ENCODE results near the gene LAMA4.

The LAMA4 gene

DNA sequence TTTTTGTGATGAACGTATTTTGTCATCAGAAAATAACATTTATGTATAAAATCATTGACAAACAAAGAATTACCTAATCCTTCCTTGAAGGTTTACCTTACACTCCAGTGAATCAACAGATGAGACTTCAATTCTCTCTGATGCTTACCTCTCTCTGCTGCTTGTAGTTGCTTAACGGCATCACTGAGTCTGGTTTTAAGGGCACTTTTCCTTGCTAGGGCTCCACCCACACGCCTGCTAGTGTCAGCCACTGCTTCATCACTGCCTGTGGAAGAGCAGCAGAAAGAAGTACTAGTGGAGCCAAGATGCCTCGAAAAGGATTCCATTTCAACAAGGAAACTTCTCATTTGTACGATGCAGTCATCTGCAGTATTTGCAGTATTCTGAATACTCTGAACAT, 104.0 kb downstream of the LAMA4 start:
- Histone ChIP-seq H3K36me3 (ENCODE audit: insufficient read depth, low read length) (no peaks in the 10 kb centered on the region), H2AFZ (ENCODE audit: low read depth, low read length) (no peak overlapping the region), H3K27me3 (ENCODE audit: insufficient read depth, low read length) (no peaks in the 10 kb centered on the region)

DNA sequence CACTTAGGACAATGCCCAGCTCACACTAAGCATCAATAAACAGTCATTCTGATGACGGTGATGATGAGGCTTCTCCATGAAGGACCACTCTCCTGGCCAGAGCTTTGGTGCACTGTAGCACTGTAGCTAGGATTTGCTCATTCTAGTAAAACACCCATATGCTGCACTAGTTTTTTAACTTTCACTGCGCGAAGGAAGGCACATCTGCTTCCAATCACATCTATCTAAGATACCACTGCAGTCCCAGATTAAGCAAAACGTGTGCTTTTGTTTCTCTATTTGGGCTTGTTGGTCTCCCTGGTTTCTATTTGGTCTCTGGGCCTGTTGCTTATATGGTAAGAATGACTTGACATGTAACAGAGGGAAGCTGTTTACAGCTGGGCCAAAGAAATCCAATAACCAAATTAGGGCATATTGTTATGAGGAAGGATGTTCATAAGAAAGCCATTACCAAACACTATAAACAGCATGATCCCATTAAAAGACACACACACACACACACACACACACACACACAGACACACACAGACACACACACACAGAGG, 104.6 kb downstream of the LAMA4 start:
- H3K4me3 ChIP-seq (ENCODE audit: low read length): no peak overlapping the region
- H3K9me3 ChIP-seq (ENCODE audit: low read length): no peaks in the 10 kb centered on the region
- no peaks in the 10 kb centered on the region for H3K36me3 ChIP-seq (ENCODE audit: insufficient read depth, low read length)
- no peaks in the 10 kb centered on the region for H3K27me3 ChIP-seq (ENCODE audit: insufficient read depth, low read length)
- no peak overlapping the region for H2AFZ ChIP-seq (ENCODE audit: low read depth, low read length)
- H3K4me1 ChIP-seq (ENCODE audit: insufficient read depth, low read length): peaks cover 4% of the 10 kb centered on the region

More for the DNA sequence above, 104.0 kb downstream of the LAMA4 start:
- H3K4me1 ChIP-seq (ENCODE audit: insufficient read depth, low read length): peaks cover 4% of the 10 kb centered on the region
- H3K9me3 ChIP-seq (ENCODE audit: low read length): no peaks in the 10 kb centered on the region
- no peak overlapping the region for H3K4me3 ChIP-seq (ENCODE audit: low read length)

DNA sequence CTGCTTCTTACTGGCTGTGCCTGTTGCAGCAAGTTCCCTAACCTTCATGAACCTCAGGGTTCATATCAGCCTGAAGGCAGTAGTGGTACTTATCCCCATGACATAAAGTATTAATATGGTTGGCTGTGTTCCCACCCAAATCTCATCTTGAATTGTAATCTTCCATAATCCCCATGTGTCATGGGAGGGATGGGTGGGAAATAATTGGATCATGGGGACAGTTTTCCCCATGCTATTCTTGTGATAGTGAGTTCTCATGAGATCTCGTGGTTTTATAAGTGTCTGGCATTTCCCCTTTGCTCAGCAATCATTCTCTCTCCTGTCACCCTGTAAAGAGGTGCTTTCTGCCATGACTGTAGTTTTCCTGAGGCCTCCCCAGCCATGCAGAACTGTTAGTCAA, 105.1 kb downstream of the LAMA4 start:
- no peaks in the 10 kb centered on the region for H3K9me3 ChIP-seq (ENCODE audit: low read length)
- H3K27me3 ChIP-seq (ENCODE audit: insufficient read depth, low read length): no peaks in the 10 kb centered on the region
- H3K4me1 ChIP-seq (ENCODE audit: insufficient read depth, low read length): peaks cover 2% of the 10 kb centered on the region
- H3K4me3 ChIP-seq (ENCODE audit: low read length): no peak overlapping the region
- no peaks in the 10 kb centered on the region for H3K36me3 ChIP-seq (ENCODE audit: insufficient read depth, low read length)
- no peak overlapping the region for H2AFZ ChIP-seq (ENCODE audit: low read depth, low read length)

DNA sequence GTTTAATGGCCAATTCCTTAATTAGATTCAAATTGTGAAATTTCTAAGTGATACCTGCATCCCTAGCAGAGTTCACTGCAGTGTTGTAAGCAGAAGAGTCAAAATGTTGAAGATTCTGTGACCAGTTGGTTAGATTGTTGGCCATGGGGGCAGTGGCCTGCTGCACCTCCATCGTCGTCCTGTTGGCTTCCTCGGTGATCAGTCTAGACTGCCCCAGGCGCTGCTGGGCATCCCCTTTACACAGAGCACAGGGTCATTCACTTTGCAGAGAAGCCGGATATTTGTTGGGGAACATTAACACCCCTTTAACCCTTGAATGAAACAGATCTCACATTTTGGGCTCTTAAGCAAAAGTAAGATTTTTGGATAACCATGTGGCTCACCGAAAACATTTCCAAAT, 106.3 kb downstream of the LAMA4 start:
- Histone ChIP-seq H3K36me3 (ENCODE audit: insufficient read depth, low read length) (peaks cover 3% of the 10 kb centered on the region), H3K9me3 (ENCODE audit: low read length) (no peaks in the 10 kb centered on the region), H2AFZ (ENCODE audit: low read depth, low read length) (no peak overlapping the region), H3K4me1 (ENCODE audit: insufficient read depth, low read length) (no peaks in the 10 kb centered on the region), H3K4me3 (ENCODE audit: low read length) (no peak overlapping the region), H3K27me3 (ENCODE audit: insufficient read depth, low read length) (no peaks in the 10 kb centered on the region)

DNA sequence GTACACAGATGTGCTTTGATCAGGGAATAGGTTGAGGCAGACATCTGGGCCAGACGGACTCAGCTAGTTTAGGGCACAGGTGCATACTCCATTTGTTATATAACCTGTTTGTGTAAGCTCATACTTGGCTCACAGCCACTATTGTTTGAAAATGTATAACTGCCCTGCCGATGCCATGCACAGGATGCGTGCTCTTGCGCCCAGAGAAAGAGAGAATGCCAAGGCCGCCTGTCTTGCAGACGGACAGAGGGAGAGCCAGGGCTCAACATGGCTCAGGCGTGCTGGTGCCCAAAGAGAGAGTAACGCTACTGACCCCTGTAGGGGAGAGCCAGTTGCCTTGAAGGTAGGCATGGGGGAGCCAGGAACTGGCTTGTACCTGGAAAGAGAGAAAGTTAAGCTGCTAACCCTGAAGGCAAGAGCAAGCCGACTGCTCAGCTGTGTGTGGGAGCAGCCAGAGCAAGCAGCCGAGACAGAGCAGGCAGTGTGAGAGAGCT, 109.2 kb downstream of the LAMA4 start:
- Histone ChIP-seq H3K36me3 (ENCODE audit: insufficient read depth, low read length) (peaks cover 13% of the 10 kb centered on the region), H3K9me3 (ENCODE audit: low read length) (no peaks in the 10 kb centered on the region), H3K27me3 (ENCODE audit: insufficient read depth, low read length) (no peaks in the 10 kb centered on the region), H2AFZ (ENCODE audit: low read depth, low read length) (no peak overlapping the region), H3K4me3 (ENCODE audit: low read length) (no peak overlapping the region), H3K4me1 (ENCODE audit: insufficient read depth, low read length) (no peaks in the 10 kb centered on the region)

DNA sequence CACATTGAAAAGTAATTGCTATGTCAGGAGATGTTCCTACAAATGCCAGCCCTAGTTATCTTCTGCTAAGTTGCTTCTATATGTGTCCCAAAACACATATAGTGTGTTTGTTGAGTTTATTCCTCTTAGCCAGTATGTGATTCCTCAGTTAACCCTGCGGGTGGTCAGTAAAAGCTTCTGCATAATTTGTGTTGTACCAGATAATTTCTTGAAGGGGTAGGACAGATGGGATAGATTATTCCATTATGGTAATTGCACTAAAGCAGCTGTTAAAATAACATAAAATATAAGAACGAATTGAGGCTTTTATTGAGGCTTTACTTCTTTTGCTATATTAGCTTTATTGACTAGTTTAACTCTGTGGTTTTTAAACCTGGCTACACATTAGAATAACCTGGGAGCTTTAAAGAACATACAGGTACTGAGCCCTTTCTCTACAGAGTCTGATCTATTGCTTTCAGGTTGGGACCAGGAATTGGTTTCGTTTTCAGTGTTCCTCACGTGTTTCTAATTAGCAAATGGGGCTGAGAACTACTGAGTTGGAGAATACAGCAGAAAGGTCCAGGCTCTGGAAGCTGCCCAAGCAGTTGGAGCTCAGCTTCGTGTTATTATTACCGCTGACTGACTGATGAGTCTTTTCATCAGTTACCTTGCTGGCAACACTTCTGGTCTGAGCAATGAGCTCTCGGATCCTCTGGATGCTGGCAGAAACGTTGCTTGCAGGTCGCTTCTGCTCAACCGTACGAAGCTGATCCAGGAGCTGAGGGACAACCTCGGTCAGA, 110.0 kb downstream of the LAMA4 start:
- Histone ChIP-seq H2AFZ (ENCODE audit: low read depth, low read length) (no peak overlapping the region), H3K9me3 (ENCODE audit: low read length) (no peaks in the 10 kb centered on the region), H3K4me3 (ENCODE audit: low read length) (no peak overlapping the region), H3K27me3 (ENCODE audit: insufficient read depth, low read length) (no peaks in the 10 kb centered on the region), H3K36me3 (ENCODE audit: insufficient read depth, low read length) (peaks cover 13% of the 10 kb centered on the region), H3K4me1 (ENCODE audit: insufficient read depth, low read length) (no peaks in the 10 kb centered on the region)

DNA sequence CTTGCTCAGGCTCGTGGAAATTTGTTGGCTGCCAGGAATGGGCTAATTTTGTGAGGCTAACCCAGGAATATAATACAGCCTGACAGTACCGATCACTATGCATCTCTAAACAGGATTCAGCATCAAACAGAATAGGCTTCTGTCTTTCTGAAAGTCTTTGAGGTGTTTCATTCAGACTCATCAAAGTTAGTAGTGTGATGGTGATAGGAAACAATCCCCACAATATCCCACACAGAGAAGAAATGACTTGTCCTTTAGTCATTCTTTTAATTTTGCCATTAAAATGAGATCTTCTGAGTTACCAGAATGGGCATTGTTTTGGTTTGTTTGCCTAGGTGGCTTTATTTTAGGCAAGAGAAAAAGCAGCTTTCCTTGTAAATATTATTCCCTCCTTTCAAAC, 112.7 kb downstream of the LAMA4 start:
- H3K27me3 ChIP-seq (ENCODE audit: insufficient read depth, low read length): no peaks in the 10 kb centered on the region
- peaks cover 13% of the 10 kb centered on the region for H3K36me3 ChIP-seq (ENCODE audit: insufficient read depth, low read length)
- no peak overlapping the region for H3K4me3 ChIP-seq (ENCODE audit: low read length)
- H3K4me1 ChIP-seq (ENCODE audit: insufficient read depth, low read length): no peaks in the 10 kb centered on the region
- H2AFZ ChIP-seq (ENCODE audit: low read depth, low read length): no peak overlapping the region
- H3K9me3 ChIP-seq (ENCODE audit: low read length): no peaks in the 10 kb centered on the region

DNA sequence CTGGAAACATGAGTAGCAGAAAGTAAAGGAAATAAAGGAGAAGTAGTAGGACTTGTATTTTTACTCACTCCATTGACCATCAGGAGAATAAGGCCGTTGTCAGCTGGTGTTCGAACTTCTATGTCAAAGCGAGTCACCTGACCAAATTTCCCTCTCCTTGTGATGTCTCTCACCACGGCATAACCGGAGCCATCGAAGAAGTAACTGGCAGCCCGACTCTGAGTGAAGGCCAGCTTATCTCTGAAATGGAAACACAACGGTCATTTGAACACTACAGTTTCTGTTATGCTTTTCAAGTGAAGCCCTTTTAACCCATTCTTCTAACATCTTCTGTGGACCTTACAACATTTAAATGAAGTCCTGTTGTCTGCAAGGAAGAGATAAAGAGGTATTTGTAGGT, 115.3 kb downstream of the LAMA4 start:
- H3K4me1 ChIP-seq (ENCODE audit: insufficient read depth, low read length): no peaks in the 10 kb centered on the region
- no peak overlapping the region for H3K4me3 ChIP-seq (ENCODE audit: low read length)
- H3K9me3 ChIP-seq (ENCODE audit: low read length): no peaks in the 10 kb centered on the region
- H3K36me3 ChIP-seq (ENCODE audit: insufficient read depth, low read length): peaks cover 19% of the 10 kb centered on the region
- no peak overlapping the region for H2AFZ ChIP-seq (ENCODE audit: low read depth, low read length)
- H3K27me3 ChIP-seq (ENCODE audit: insufficient read depth, low read length): no peaks in the 10 kb centered on the region

DNA sequence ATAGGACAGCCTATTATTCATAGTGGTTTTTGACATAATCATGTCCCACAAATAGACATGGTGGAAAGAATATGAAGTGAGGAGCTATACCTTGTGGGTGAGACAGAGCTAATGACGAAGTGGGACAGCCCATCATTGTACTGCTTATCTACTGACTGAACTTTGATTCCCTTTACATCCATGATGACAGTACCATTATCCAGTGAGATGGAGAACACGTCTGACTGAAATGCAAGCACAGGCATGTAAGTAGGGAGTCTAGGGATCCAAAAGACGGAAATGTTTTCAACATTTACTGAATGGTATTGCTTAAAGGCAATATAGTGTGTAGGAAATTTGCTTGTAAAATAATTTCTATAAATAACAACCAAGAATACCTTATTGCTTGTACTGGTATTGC, 123.5 kb downstream of the LAMA4 start:
- H2AFZ ChIP-seq (ENCODE audit: low read depth, low read length): no peak overlapping the region
- no peaks in the 10 kb centered on the region for H3K27me3 ChIP-seq (ENCODE audit: insufficient read depth, low read length)
- no peak overlapping the region for H3K4me3 ChIP-seq (ENCODE audit: low read length)
- H3K9me3 ChIP-seq (ENCODE audit: low read length): no peaks in the 10 kb centered on the region
- H3K36me3 ChIP-seq (ENCODE audit: insufficient read depth, low read length): peaks cover 6% of the 10 kb centered on the region
- no peaks in the 10 kb centered on the region for H3K4me1 ChIP-seq (ENCODE audit: insufficient read depth, low read length)

DNA sequence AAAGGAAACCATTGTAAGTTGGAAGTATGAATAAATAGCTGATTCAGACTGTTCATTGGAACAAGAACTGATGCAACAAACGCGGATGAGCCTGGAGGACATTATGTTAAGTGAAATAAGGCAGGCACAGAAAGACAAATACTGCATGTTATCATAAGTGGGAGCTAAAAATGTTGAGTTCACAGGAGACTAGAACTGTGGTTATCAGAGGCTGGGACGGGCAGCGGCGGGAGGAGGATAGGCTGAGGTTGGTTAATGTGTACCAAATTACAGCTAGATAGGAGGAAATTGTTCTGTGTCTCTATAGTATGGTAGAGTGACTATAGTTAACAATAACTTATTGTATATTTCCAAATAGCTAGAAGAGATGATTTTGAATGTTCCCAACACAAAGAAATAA, 126.2 kb downstream of the LAMA4 start:
- Histone ChIP-seq H3K27me3 (ENCODE audit: insufficient read depth, low read length) (no peaks in the 10 kb centered on the region), H2AFZ (ENCODE audit: low read depth, low read length) (no peak overlapping the region), H3K4me1 (ENCODE audit: insufficient read depth, low read length) (no peaks in the 10 kb centered on the region), H3K9me3 (ENCODE audit: low read length) (no peaks in the 10 kb centered on the region), H3K36me3 (ENCODE audit: insufficient read depth, low read length) (no peaks in the 10 kb centered on the region), H3K4me3 (ENCODE audit: low read length) (no peak overlapping the region)

DNA sequence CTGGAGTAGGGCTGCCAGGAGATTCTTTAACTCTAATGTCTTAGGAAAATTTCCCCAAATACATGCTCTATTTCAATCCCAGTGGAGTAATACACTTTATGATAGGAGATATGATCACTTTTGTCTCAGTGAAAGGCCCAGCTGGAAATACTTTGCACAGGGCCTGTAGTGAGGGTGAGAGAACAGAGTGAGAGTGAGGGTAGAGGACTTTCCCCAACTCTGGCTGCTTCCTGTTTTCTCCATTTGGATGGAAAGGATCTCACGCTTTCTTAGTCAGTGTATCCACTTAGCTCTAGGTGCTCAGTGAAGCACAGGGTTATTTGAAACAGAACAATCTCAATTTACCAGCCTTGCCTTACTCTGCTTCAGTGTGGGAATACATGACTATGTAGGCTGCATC, 130.4 kb downstream of the LAMA4 start:
- H3K9me3 ChIP-seq (ENCODE audit: low read length): no peaks in the 10 kb centered on the region
- H3K27me3 ChIP-seq (ENCODE audit: insufficient read depth, low read length): no peaks in the 10 kb centered on the region
- no peaks in the 10 kb centered on the region for H3K36me3 ChIP-seq (ENCODE audit: insufficient read depth, low read length)
- no peak overlapping the region for H2AFZ ChIP-seq (ENCODE audit: low read depth, low read length)
- H3K4me1 ChIP-seq (ENCODE audit: insufficient read depth, low read length): no peaks in the 10 kb centered on the region
- no peak overlapping the region for H3K4me3 ChIP-seq (ENCODE audit: low read length)

DNA sequence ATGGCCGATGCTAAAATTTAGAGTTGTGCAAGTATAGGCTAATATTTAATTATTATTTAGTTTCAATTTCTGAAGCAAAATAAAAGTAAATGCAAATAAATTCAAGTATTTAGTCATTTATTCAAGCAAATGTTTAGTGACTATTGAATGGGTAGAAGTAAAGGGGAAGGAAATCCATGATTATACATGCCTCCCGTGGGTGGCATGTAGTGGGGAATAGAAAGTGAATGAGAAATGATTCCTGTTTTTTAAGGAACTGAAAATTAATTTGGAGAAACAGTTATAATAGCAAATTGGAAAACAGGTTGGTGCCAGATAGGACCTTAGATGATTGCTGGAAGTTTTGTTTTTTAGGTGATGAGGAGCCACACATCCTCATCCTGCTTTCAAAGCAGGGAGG, 131.6 kb downstream of the LAMA4 start:
- H3K36me3 ChIP-seq (ENCODE audit: insufficient read depth, low read length): no peaks in the 10 kb centered on the region
- H3K4me1 ChIP-seq (ENCODE audit: insufficient read depth, low read length): no peaks in the 10 kb centered on the region
- no peaks in the 10 kb centered on the region for H3K27me3 ChIP-seq (ENCODE audit: insufficient read depth, low read length)
- no peak overlapping the region for H3K4me3 ChIP-seq (ENCODE audit: low read length)
- no peaks in the 10 kb centered on the region for H3K9me3 ChIP-seq (ENCODE audit: low read length)
- H2AFZ ChIP-seq (ENCODE audit: low read depth, low read length): no peak overlapping the region

DNA sequence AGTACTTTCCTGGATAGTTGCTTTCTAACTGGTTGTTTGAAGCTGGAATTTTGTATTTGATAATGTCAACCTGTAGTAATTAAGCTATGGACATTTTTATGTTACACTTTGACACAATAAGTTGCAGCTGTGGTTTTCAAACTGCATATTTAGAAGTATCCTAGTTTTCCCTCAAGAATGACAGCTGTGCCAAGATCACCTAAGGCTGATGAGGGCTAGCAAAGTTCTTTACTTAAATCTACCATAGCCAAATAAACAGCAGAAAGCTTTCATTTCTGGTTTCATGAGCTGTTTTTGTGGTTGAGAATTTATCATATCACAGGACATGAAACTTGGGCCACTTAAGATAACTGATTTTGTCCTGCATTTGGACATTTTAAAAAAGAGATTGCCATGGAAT, 136.3 kb downstream of the LAMA4 start:
- Histone ChIP-seq H3K4me3 (ENCODE audit: low read length) (no peak overlapping the region), H3K27me3 (ENCODE audit: insufficient read depth, low read length) (no peaks in the 10 kb centered on the region), H3K4me1 (ENCODE audit: insufficient read depth, low read length) (no peaks in the 10 kb centered on the region), H3K9me3 (ENCODE audit: low read length) (no peaks in the 10 kb centered on the region), H3K36me3 (ENCODE audit: insufficient read depth, low read length) (peaks cover 2% of the 10 kb centered on the region), H2AFZ (ENCODE audit: low read depth, low read length) (no peak overlapping the region)

DNA sequence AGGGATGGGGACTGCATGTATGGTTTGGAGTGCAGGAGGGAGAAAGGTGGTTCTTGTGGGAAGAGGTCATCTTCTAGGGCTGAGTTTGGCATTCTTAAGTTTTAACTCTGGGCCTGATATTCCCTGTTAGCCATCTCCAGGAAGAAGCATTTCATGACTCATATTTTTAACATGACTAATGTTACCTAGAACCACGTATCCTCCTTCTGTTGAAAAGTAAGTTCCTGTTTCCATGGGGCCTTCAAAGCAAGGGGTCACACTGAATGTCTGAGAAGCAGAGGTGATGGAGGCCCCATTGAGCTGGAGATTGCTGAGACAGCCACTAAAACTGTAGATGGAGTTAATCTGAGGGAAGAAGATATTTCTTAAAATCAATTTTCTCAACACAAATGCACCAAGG, 136.8 kb downstream of the LAMA4 start:
- Histone ChIP-seq H2AFZ (ENCODE audit: low read depth, low read length) (no peak overlapping the region), H3K4me3 (ENCODE audit: low read length) (no peak overlapping the region), H3K4me1 (ENCODE audit: insufficient read depth, low read length) (no peaks in the 10 kb centered on the region), H3K9me3 (ENCODE audit: low read length) (no peaks in the 10 kb centered on the region), H3K27me3 (ENCODE audit: insufficient read depth, low read length) (no peaks in the 10 kb centered on the region), H3K36me3 (ENCODE audit: insufficient read depth, low read length) (peaks cover 2% of the 10 kb centered on the region)
